Measurements from ENCODE around the gene RBSN.

The RBSN gene

GRCh38 chr3:15099364-15100098 is 583 bp upstream of the RBSN start:
- FAIRE-seq, result no peak

DNA sequence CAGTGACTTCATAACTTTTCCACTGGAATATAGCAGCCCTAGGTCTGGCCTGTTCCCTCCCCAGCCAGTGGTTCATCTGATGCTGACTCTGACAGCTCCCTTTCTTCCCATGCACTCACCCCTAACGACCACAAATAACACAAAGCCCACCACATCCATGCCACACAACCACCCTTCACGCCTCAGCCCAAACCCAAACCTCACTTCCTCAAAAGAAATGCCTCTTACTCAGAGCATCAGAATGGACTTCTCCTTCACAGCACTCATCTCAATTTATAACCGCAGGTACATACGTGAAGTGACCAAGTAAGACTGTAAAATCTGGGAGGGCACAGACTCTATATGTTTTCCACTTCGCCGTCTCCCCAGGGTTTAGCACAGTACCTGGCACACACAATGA is 1.1 kb downstream of the RBSN start:
- no peak for FAIRE-seq

DNA sequence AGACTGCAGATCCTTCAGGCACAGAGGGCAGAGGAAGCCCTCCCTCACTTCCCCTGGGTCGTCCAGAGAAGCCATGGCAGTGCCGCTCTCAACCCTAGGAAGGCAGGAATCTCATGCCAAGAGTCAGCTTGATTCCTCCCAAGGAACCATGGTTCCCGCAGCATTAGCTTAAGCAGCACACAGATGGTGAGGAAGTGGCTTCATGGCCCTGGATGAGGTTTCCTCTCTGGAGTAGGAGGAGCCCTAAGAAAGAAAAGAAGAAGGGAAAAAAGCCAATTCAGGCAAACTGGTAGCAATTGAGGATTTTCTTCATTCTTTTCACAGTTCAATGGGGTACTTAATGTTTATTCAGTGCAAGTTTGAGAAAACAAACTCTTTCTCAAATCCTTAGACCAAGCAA is 2.9 kb downstream of the RBSN start:
- no peak for FAIRE-seq

GRCh38 chr3:15094187-15094875 is 4.6 kb downstream of the RBSN start:
- no peak for FAIRE-seq

DNA sequence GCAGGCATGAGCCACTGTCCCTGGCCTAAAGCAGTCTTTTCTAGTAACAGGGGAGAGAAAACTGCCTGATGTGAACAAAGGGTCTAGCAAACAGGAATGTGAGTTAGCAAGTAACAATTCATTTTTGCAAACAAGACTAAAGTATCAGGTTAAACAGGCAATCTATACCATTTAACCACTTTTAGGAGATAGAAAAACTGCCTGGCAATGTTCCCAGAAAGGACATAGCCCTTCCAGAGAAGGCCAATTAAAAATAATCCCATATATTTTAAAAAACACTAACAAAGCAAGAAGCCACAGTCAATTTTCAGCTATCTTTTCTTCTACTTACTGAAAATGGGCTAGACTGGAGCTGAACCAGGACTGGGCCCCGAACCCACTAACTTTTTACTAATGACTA is 6.3 kb downstream of the RBSN start:
- no peak for FAIRE-seq

GRCh38 chr3:15091575-15091974 is 7.4 kb downstream of the RBSN start:
- no peak for FAIRE-seq

GRCh38 chr3:15089201-15089600 is 9.7 kb downstream of the RBSN start:
- FAIRE-seq, result no peak

- FAIRE-seq, result no peak
These were observed 12.2 kb downstream of the RBSN start for GRCh38 chr3:15086699-15087098.

GRCh38 chr3:15086263-15086662 is 12.7 kb downstream of the RBSN start:
- FAIRE-seq, result no peak

DNA sequence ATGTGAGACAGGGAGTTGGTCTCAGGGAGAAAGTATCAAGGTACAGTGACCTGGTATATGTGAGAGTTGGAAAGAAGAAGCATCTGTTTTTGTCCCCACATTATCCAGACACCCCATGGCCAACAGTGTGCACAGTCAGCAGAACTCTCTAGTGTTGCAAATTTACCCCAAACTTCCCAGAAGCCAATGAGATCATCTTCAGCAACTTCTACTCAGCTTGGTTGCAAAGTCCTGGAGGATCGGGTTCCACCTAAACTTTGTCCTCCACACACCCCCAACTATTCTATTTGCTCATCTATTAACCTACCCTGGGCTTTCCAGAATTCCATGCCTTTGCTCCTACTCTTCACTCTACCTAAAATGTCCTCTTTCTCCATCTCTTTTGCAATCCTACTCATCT is 15.7 kb downstream of the RBSN start:
- no peak for FAIRE-seq

GRCh38 chr3:15081960-15082664 is 16.8 kb downstream of the RBSN start:
- no peak for FAIRE-seq

DNA sequence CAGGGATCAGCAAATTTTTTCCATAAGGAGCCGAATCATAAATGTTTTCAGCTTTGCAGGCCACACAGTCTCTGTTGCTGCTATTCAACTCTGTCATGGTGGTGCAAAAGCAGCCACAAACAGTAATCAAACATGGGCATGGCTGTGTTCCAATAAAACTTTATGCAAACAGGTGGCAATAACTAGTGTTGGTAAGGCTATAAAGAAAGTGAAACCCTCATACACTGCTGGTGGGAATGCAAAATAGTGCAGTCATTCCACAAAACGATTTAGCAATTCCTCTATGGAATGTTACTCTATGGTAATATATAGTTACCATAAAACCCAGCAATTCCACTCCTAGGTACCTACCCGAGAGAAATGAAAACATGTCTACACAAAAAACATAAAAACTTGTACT is 19.9 kb downstream of the RBSN start:
- no peak for FAIRE-seq

DNA sequence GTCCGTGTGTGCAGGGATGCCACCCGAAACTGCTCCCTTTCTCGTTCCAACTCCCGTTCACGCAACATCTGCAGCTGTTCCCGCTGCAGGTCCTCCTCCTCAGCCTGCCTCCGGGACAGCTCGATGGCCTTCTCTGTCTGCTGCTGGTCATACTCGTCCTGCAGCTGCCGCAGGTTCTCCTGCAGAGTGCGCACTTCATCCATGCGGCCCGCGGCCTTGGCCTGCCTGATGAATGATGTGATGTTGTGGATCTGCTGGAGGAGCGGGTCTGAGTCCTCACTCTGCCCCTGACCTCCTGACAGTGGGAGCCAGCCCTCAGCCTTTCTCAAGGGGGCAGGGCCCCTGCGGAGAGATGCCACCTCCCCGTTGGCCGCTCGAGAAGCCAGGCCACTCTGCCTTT is 24.4 kb downstream of the RBSN start:
- FAIRE-seq, result no peak

DNA sequence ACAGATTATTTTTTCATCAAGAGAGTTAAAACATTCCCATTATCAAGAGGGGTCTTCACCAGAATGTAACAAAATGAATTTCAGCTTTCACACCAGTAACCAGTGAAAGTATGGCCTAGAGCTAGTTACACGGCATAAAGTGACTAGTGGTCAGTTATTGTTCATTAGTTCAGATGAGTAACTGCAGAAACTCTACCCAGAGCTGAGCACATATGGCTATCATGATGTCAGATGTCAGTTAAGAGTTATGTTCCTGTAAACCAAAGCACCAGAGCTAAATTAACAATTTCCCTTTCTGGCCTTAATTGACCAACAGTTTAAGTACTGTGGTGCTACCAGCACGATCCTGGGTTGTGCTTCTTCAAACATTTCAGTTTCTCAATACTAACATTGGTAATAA is 27.2 kb downstream of the RBSN start:
- FAIRE-seq, result no peak

DNA sequence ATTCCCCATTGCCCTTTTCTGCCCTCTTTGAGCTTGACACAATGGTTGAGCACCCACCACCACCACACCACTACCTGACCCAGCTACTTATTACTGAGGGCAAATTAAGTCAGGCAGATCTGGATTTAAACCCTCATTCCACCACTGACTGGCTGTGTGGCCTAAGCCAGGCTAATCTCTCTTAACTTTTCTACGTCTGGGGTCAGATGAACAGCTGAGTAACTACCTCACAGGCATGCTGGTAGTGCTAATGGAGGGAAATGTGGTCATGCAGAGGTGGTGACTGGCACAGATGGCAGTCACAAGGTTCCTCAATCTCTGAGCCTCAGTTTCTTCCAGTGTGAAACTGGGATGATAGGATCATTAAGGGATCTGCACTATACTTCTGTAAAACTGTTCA is 29.5 kb downstream of the RBSN start:
- no peak for FAIRE-seq

GRCh38 chr3:15066467-15066866 is 32.5 kb downstream of the RBSN start:
- no peak for FAIRE-seq

- no peak for FAIRE-seq
These were observed 33.4 kb downstream of the RBSN start for GRCh38 chr3:15065550-15066007.

- FAIRE-seq, result no peak
These were observed 34.0 kb downstream of the RBSN start, which contains the start of gene MRPS25 for GRCh38 chr3:15064835-15065549. Gene MRPS25, minus strand, starts transcription at chr3:15065315. Its CDS starts 121 bp downstream, at chr3:15065194.

DNA sequence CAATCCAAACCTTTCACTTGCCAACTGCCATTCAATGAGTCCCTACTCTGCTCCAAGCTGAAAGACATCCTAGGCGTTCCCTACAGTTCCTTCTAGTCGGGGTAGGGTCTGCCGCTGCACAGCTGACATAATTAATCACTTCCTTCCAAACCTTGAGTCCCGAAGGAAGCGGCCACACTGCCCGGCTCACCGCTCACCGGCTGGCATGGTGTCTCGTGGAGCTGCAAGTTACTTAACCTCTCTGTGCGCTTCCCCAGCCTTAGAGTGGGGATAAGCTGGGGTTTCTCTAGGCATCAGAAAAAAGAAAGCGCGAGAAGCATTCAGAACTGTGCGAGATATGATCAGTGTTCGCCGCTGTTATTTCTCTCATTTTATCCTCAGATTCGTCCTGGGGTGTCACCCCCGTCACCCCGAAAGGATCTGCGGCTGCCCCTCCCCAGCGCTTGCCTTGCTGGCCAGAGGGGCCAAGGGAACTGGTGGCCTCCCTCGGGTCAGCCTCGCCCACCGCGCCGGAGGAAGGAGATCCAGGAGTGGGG is 34.6 kb downstream of the RBSN start:
- FAIRE-seq, result no peak

GRCh38 chr3:15063656-15064286 is 35.2 kb downstream of the RBSN start:
- no peak for FAIRE-seq

- no peak for FAIRE-seq
These were observed 35.7 kb downstream of the RBSN start for GRCh38 chr3:15063238-15063637.

- FAIRE-seq, result no peak
These were observed 38.9 kb downstream of the RBSN start for GRCh38 chr3:15060029-15060428.

Measured in endometrium (tissue), 2 donors.